Measurements from ENCODE around the gene OR4D2.

GRCh38 chr17:58119491-58119890 lies 47.3 kb upstream of the OR4D2 start:
- TF ChIP-seq CTCF (IDR thresholded peaks at IDR 0.05; ENCODE audit: borderline replicate concordance, extremely low read depth, low read length, poor library complexity, severe bottlenecking) (no peak), EZH2 (IDR thresholded peaks at IDR 0.05; ENCODE audit: borderline replicate concordance, low read depth, low read length, severe bottlenecking) (no peak)

Data from DND-41 (cell line).